Mammary epithelial cell (primary cell): ENCODE measurements around the gene PTPA.
"Not testable (repeated sequence)": the region's sequence is repeated elsewhere in the genome, so short reads cannot be mapped to it uniquely, and the experiment has no call there.

Source experiments
- EZH2 ChIP-seq: IDR thresholded peaks from 2 replicates; pipeline ENCODE4 v1.6.1; 2012; ENCODE audit warnings: low read length, inconsistent platforms, borderline replicate concordance
- TF ChIP-seq, protein P1 (sequence below), 2 donors: IDR thresholded peaks in 1 of 2; conservative IDR thresholded peaks in 1 of 2; 2 replicates each; pipeline ENCODE4 v1.5.1; 2011 to 2012; ENCODE audit warnings: inconsistent platforms in 2 of 2, low read length in 2 of 2, mild to moderate bottlenecking in 2 of 2, control low read depth in 1 of 2, low read depth in 1 of 2; ENCODE audit not compliant: insufficient read depth in 1 of 2; ENCODE audit errors: extremely low read depth in 1 of 2

DNA sequence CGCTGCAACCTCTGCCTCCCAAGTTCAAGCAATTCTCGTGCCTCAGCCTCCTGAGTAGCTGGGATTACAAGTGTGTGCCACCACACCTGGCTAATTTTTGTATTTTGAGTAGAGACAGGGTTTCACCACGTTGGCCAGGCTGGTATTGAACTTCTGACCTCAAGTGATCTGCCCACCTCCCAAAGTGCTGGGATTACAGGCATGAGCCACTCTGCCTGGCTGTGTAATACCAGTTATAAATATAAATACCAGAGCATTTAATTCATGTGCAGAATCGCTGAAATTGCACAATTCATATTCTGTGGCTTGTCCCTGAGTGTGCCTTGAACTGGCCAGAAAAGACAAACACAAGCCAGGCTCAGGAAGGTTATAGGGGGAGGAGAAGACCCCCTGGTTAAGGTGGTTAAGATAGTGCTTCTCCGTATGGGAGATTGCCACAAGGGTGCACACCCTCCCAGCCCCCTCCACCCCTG is 52.0 kb downstream of the PTPA start:
- TF ChIP-seq, protein P1, sequence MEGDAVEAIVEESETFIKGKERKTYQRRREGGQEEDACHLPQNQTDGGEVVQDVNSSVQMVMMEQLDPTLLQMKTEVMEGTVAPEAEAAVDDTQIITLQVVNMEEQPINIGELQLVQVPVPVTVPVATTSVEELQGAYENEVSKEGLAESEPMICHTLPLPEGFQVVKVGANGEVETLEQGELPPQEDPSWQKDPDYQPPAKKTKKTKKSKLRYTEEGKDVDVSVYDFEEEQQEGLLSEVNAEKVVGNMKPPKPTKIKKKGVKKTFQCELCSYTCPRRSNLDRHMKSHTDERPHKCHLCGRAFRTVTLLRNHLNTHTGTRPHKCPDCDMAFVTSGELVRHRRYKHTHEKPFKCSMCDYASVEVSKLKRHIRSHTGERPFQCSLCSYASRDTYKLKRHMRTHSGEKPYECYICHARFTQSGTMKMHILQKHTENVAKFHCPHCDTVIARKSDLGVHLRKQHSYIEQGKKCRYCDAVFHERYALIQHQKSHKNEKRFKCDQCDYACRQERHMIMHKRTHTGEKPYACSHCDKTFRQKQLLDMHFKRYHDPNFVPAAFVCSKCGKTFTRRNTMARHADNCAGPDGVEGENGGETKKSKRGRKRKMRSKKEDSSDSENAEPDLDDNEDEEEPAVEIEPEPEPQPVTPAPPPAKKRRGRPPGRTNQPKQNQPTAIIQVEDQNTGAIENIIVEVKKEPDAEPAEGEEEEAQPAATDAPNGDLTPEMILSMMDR (conservative IDR thresholded peaks at IDR 0.05 in 1 of 2, IDR thresholded peaks at IDR 0.05 in 1 of 2; ENCODE audit: extremely low read depth in 1 of 2, insufficient read depth in 1 of 2, low read depth in 1 of 2, low read length in 2 of 2) = not testable (repeated sequence)
- TF ChIP-seq EZH2 = not testable (repeated sequence)
